ENCODE data around the gene RBFOX1. TPM values are rescaled to one million over a fixed set of nuclear protein-coding genes. Genes with fewer than 3 reads are reported as not detected.

RBFOX1 gene
- total RNA-seq, 1 donor from 2014 or later = 0.84 TPM

DNA sequence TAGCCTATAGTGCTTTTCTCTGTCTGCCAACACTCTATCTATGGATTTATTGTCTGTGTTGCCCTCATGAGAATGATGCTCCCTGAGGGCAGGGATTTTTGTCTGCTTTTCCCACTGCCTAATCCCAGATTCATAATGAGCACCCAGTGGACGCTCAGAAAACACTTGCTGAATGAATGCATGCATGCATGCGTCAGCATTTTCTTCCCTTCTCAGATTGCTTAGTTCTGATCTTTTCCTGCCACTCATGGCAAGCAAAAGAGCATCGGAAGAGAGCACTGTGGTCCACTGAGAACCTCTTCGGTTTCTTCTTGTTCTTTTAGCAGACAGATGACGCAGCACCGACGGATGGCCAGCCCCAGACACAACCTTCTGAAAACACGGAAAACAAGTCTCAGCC is 246.8 kb downstream of the RBFOX1 start:
- Histone ChIP-seq H3K9me3 (ENCODE audit: insufficient read depth, low read depth, low read length) (no peaks in the 10 kb centered on the region), H3K9ac (ENCODE audit: low read length) (no peak overlapping the region), H3K4me3 (ENCODE audit: insufficient read depth, low read depth, low read length) (no peak overlapping the region), H3K27ac (ENCODE audit: low read depth, low read length) (no peak overlapping the region), H3K27me3 (ENCODE audit: insufficient read depth, low read length) (no peaks in the 10 kb centered on the region), H3K79me2 (ENCODE audit: insufficient read depth, low read length) (no peaks in the 10 kb centered on the region), H3K4me2 (ENCODE audit: low read length) (no peak overlapping the region), H2AFZ (ENCODE audit: low read depth, low read length) (no peak overlapping the region), H3K36me3 (ENCODE audit: insufficient read depth, low read length) (no peaks in the 10 kb centered on the region), H3K4me1 (ENCODE audit: insufficient read depth, low read length) (no peaks in the 10 kb centered on the region), H4K20me1 (ENCODE audit: insufficient read depth, low read length) (no peaks in the 10 kb centered on the region)
- Mint-ChIP-seq H3K27me3 (ENCODE audit: low read depth, unreplicated experiment) (peaks cover 24% of the 10 kb centered on the region), H3K36me3 (ENCODE audit: low read depth, unreplicated experiment) (peaks cover 1% of the 10 kb centered on the region), H3K4me3 (ENCODE audit: unreplicated experiment) (no peak overlapping the region), H3K4me1 (ENCODE audit: low read depth, unreplicated experiment) (no peaks in the 10 kb centered on the region), H3K27ac (ENCODE audit: unreplicated experiment) (no peak overlapping the region), H3K9me3 (ENCODE audit: unreplicated experiment) (no peaks in the 10 kb centered on the region)
- TF ChIP-seq EZH2 (IDR thresholded peaks at IDR 0.05; ENCODE audit: insufficient read depth, low read length) = no peak
- TF ChIP-seq, protein P1, sequence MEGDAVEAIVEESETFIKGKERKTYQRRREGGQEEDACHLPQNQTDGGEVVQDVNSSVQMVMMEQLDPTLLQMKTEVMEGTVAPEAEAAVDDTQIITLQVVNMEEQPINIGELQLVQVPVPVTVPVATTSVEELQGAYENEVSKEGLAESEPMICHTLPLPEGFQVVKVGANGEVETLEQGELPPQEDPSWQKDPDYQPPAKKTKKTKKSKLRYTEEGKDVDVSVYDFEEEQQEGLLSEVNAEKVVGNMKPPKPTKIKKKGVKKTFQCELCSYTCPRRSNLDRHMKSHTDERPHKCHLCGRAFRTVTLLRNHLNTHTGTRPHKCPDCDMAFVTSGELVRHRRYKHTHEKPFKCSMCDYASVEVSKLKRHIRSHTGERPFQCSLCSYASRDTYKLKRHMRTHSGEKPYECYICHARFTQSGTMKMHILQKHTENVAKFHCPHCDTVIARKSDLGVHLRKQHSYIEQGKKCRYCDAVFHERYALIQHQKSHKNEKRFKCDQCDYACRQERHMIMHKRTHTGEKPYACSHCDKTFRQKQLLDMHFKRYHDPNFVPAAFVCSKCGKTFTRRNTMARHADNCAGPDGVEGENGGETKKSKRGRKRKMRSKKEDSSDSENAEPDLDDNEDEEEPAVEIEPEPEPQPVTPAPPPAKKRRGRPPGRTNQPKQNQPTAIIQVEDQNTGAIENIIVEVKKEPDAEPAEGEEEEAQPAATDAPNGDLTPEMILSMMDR (IDR thresholded peaks at IDR 0.05; ENCODE audit: insufficient read depth, low read depth, low read length) = no peak
- FAIRE-seq (no peak), DNase-seq (ENCODE audit: low read depth) (no peak)

DNA sequence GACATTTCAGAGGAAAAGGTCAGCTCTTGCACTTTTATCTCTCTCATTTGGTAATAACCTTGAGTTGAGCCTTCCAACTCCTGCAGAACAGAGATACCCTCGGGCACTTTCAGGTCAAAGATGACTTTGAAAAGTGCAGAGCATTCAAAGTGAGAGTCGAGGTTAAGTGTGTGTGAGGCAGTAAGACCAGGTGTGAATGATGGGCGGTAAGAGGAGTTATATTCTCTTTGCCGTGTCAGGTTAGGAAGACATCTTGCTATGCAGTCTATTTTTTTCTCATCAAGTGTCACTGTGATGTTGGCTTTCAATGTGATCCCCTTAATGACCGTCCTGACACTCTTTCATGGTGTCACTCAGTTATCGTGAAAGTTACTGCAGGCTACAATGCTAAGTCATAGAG is 248.5 kb downstream of the RBFOX1 start:
- H3K27ac ChIP-seq (ENCODE audit: low read depth, low read length) = no peak overlapping the region
- H3K9ac ChIP-seq (ENCODE audit: low read length) = no peak overlapping the region
- H3K4me1 Mint-ChIP-seq (ENCODE audit: low read depth, unreplicated experiment) = peaks cover 3% of the 10 kb centered on the region
- no peak overlapping the region for H2AFZ ChIP-seq (ENCODE audit: low read depth, low read length)
- TF ChIP-seq, protein P1 (IDR thresholded peaks at IDR 0.05; ENCODE audit: insufficient read depth, low read depth, low read length) = no peak
- TF ChIP-seq EZH2 (IDR thresholded peaks at IDR 0.05; ENCODE audit: insufficient read depth, low read length) = no peak
- no peak overlapping the region for H3K4me3 ChIP-seq (ENCODE audit: insufficient read depth, low read depth, low read length)
- no peak overlapping the region for H3K27ac Mint-ChIP-seq (ENCODE audit: unreplicated experiment)
- no peaks in the 10 kb centered on the region for H3K36me3 ChIP-seq (ENCODE audit: insufficient read depth, low read length)
- no peak for DNase-seq (ENCODE audit: low read depth)
- no peaks in the 10 kb centered on the region for H4K20me1 ChIP-seq (ENCODE audit: insufficient read depth, low read length)
- H3K4me1 ChIP-seq (ENCODE audit: insufficient read depth, low read length) = no peaks in the 10 kb centered on the region
- FAIRE-seq = no peak
- H3K79me2 ChIP-seq (ENCODE audit: insufficient read depth, low read length) = no peaks in the 10 kb centered on the region
- H3K36me3 Mint-ChIP-seq (ENCODE audit: low read depth, unreplicated experiment) = peaks cover 1% of the 10 kb centered on the region
- H3K4me3 Mint-ChIP-seq (ENCODE audit: unreplicated experiment) = no peak overlapping the region
- H3K27me3 ChIP-seq (ENCODE audit: insufficient read depth, low read length) = no peaks in the 10 kb centered on the region
- H3K9me3 Mint-ChIP-seq (ENCODE audit: unreplicated experiment) = no peaks in the 10 kb centered on the region
- H3K9me3 ChIP-seq (ENCODE audit: insufficient read depth, low read depth, low read length) = no peaks in the 10 kb centered on the region
- H3K4me2 ChIP-seq (ENCODE audit: low read length) = no peak overlapping the region
- peaks cover 16% of the 10 kb centered on the region for H3K27me3 Mint-ChIP-seq (ENCODE audit: low read depth, unreplicated experiment)

DNA sequence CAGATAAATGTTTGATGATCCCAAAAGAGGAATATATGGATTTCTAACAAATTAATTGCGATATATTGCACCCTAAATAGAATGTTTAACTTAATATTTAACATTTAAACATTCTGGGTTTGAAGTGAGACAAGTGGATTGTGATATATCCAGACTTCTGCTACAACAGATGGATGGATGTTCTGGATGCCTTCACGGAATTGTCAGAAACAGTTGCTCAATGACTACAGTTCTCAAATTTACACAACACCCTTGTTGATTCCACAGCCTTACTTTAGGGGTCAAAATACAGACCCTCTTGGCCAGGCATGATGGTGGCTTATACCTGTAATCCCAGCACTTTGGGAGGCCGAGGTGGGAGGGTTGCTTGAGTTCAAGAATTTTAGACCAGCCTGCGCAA is 250.8 kb downstream of the RBFOX1 start:
- Histone ChIP-seq H3K27ac (ENCODE audit: low read depth, low read length) (no peak overlapping the region), H2AFZ (ENCODE audit: low read depth, low read length) (no peak overlapping the region), H3K4me2 (ENCODE audit: low read length) (no peak overlapping the region), H3K9me3 (ENCODE audit: insufficient read depth, low read depth, low read length) (no peaks in the 10 kb centered on the region), H3K4me1 (ENCODE audit: insufficient read depth, low read length) (no peaks in the 10 kb centered on the region), H3K27me3 (ENCODE audit: insufficient read depth, low read length) (no peaks in the 10 kb centered on the region), H3K79me2 (ENCODE audit: insufficient read depth, low read length) (no peaks in the 10 kb centered on the region), H3K9ac (ENCODE audit: low read length) (no peak overlapping the region), H3K36me3 (ENCODE audit: insufficient read depth, low read length) (no peaks in the 10 kb centered on the region), H4K20me1 (ENCODE audit: insufficient read depth, low read length) (no peaks in the 10 kb centered on the region), H3K4me3 (ENCODE audit: insufficient read depth, low read depth, low read length) (no peak overlapping the region)
- H3K36me3 Mint-ChIP-seq (ENCODE audit: low read depth, unreplicated experiment) = peaks cover 1% of the 10 kb centered on the region
- peaks cover 3% of the 10 kb centered on the region for H3K4me1 Mint-ChIP-seq (ENCODE audit: low read depth, unreplicated experiment)
- no peak overlapping the region for H3K4me3 Mint-ChIP-seq (ENCODE audit: unreplicated experiment)
- no peak overlapping the region for H3K27ac Mint-ChIP-seq (ENCODE audit: unreplicated experiment)
- TF ChIP-seq, protein P1 (IDR thresholded peaks at IDR 0.05; ENCODE audit: insufficient read depth, low read depth, low read length) = no peak
- no peak for TF ChIP-seq EZH2 (IDR thresholded peaks at IDR 0.05; ENCODE audit: insufficient read depth, low read length)
- DNase-seq (ENCODE audit: low read depth) = no peak
- no peak for FAIRE-seq
- H3K27me3 Mint-ChIP-seq (ENCODE audit: low read depth, unreplicated experiment) = peaks cover 10% of the 10 kb centered on the region
- H3K9me3 Mint-ChIP-seq (ENCODE audit: unreplicated experiment) = no peaks in the 10 kb centered on the region
